HG03097 (cell line): Measurements from ENCODE around the gene CYP26A1.

Source experiments
- ATAC-seq: cut with Tn5 transposase; IDR thresholded peaks from one replicate; pipeline ENCODE4 v1.9.1; 2021; ENCODE audit not compliant: unreplicated experiment, low FRiP score

Gene CYP26A1

GRCh38 chr10:93064874-93065660, 8.6 kb upstream of the CYP26A1 start:
- ATAC-seq, result no peak

GRCh38 chr10:93065675-93066543, 7.8 kb upstream of the CYP26A1 start:
- ATAC-seq, result no peak

GRCh38 chr10:93066544-93066913, 7.2 kb upstream of the CYP26A1 start:
- ATAC-seq, result no peak

- ATAC-seq, result no peak
Measured at GRCh38 chr10:93067443-93068365, 6.0 kb upstream of the CYP26A1 start.

GRCh38 chr10:93068411-93069244, 5.1 kb upstream of the CYP26A1 start:
- no peak for ATAC-seq

- no peak for ATAC-seq
Measured at GRCh38 chr10:93069245-93069561, 4.5 kb upstream of the CYP26A1 start.

GRCh38 chr10:93070378-93071176, 3.1 kb upstream of the CYP26A1 start:
- no peak for ATAC-seq

GRCh38 chr10:93071177-93071472, 2.6 kb upstream of the CYP26A1 start:
- ATAC-seq, result no peak

GRCh38 chr10:93071674-93072224, 1.9 kb upstream of the CYP26A1 start:
- ATAC-seq, result no peak

- ATAC-seq, result no peak
Measured at GRCh38 chr10:93072225-93072712, 1.4 kb upstream of the CYP26A1 start.

- ATAC-seq, result no peak
Measured at GRCh38 chr10:93072713-93073538, 767 bp upstream of the CYP26A1 start.

GRCh38 chr10:93074147-93074596, 479 bp downstream of the CYP26A1 start:
- no peak for ATAC-seq

- ATAC-seq, result no peak
Measured at GRCh38 chr10:93074597-93075368, 1.1 kb downstream of the CYP26A1 start.

- no peak for ATAC-seq
Measured at GRCh38 chr10:93075369-93076221, 1.9 kb downstream of the CYP26A1 start.

- no peak for ATAC-seq
Measured at GRCh38 chr10:93076871-93077270, 3.2 kb downstream of the CYP26A1 start.

GRCh38 chr10:93077860-93078337, 4.2 kb downstream of the CYP26A1 start:
- no peak for ATAC-seq
